ENCODE results near the gene CACNA1C.

CACNA1C gene

DNA sequence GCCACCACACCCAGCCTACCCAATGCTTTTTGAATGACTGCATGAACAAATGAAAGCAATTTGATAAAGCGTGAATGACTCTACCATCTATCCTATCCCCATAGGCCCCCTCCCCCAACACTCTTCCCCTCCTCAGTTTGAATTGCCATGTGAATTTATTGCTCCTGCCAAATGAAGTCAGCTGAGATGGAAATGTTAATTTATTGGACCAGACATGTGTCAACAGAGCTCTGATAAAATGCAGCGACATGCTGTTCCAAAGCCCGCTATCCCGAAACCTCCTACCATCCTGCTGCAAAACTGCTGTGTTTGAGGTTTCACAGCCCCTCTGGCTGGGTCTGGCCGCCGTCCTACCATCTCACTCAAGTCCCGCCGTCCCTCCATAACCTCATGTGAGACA, 360.5 kb downstream of the CACNA1C start:
- peaks cover 0 to 12% (median 9%) of the 10 kb centered on the region in 10 experiments; a peak in 14 of 20 replicates for H3K4me1 ChIP-seq
- H3K9me3 ChIP-seq (replicated peaks in 1 of 11) = no peaks in the 10 kb centered on the region
- H3K36me3 ChIP-seq = no peaks in the 10 kb centered on the region
- TF ChIP-seq Cebpa-rat (IDR thresholded peaks at IDR 0.05) = no peak
- H3K4me2 ChIP-seq = no peak overlapping the region
- no peak overlapping the region for H3K4me3 ChIP-seq
- H3K27ac ChIP-seq = no peak overlapping the region
- no peaks in the 10 kb centered on the region for H3K27me3 ChIP-seq
- peaks cover 0 to 6% (median 0%) of the 10 kb centered on the region in 11 experiments; a peak in 1 of 22 replicates for H4K20me1 ChIP-seq
- no peak overlapping the region for H3K9ac ChIP-seq

DNA sequence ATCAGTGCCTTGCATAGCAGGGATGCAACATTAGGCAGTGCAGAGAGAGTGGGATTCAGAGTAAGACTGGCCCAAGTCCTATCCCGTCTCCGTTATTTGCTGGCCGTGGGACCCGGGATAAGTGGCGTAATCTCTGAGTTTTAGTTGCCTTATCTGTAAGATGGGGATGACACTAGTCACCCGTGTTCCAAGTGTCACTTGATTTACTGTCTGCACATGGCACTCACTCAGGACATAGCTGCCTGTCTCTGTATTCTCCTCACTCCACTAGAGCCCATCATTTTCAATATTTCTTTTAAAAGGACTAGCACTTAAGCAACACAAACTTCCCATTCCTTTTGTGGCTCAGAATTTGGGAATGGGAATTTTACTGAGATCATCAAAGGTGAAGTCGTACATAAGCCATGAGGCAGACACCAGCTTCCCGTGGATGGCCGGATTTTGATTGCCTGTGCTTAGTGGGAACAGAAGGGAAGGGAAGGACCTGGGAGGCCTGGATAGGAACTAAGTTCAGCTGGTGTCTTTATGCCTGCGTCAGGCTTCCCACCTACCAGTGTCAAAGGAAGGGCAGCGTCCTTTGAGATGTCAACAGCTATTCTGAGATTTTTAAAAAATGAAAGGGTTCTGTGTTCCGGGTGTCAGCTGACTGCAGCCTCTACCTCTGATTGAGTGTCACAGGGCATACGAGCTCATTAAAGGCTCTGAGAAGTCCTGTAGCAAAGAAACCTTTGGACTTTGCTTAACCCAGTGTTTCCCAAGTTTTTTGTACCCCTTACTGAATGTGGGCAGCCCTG, 361.4 kb downstream of the CACNA1C start:
- Histone ChIP-seq H3K27me3 (no peaks in the 10 kb centered on the region), H3K9ac (no peak overlapping the region), H3K27ac (no peak overlapping the region), H3K9me3 (replicated peaks in 1 of 11) (no peaks in the 10 kb centered on the region), H3K4me3 (no peak overlapping the region), H3K4me1 (peaks cover 0 to 12% (median 9%) of the 10 kb centered on the region in 10 experiments; a peak in 14 of 20 replicates), H4K20me1 (peaks cover 0 to 6% (median 0%) of the 10 kb centered on the region in 11 experiments; a peak in 1 of 22 replicates), H3K36me3 (no peaks in the 10 kb centered on the region), H3K4me2 (no peak overlapping the region)
- TF ChIP-seq Cebpa-rat (IDR thresholded peaks at IDR 0.05) = no peak

DNA sequence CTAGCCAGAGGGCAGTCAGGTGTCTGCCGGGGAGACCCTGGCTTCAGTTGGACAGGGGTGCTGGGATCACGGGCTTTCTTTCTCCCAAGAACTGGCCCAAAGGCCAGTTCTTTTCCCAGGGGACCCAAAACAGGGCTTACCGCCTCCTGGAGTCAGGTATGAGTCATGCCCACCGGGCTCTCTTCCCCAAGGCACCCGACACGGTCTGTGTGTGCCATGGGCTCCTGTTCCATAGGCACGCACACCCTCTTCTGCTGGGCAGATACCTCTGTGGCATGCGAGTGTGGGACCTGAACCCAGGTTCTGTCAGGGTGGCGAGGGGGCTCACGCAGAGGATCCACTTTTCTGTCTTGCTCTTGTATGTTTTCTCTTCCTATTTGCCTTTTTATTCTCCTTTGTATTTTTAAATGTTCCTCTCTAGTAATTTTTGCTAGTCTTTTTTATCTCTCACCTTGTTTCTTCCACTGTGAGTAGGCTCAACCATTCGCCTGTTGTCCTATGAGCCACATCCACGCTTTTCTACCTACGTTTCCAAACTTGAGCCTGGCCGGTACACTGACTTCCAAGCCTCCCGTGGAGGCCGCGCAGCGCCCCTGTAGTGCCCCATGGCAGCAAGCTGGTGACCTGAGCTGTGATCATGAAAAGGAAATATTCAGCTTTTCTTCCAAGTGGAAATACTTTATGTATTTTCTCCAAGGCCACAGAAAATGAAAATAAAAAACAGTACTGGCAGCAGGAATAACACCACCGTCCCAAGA, 362.2 kb downstream of the CACNA1C start:
- Histone ChIP-seq H3K27me3 (no peaks in the 10 kb centered on the region), H3K9me3 (replicated peaks in 1 of 11) (no peaks in the 10 kb centered on the region)

DNA sequence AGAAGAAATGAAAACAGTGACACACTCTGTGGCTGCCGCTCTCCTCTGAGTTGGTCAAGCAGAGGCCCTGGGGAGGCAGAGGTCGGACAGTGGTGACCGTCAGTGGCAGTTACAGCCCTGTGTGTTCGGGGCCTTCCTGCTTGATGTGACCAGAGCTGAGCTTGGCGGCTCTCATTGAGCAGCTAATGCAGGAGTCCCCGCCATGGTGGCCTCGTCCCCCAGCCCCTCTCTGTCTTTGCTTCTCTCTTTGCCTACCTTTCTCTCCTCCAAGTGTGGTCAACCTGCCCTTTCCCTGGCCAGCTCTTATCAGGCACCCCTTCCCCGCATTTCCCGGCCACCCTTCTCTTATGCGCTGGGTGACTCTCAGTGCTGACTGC, 362.8 kb downstream of the CACNA1C start:
- H3K9me3 ChIP-seq (replicated peaks in 1 of 11) = no peaks in the 10 kb centered on the region
- H3K27ac ChIP-seq = no peak overlapping the region
- H3K4me1 ChIP-seq = peaks cover 0 to 12% (median 9%) of the 10 kb centered on the region in 10 experiments; a peak in 14 of 20 replicates
- no peak overlapping the region for H3K4me2 ChIP-seq
- no peak overlapping the region for H3K4me3 ChIP-seq
- H3K36me3 ChIP-seq = no peaks in the 10 kb centered on the region
- H3K9ac ChIP-seq = no peak overlapping the region
- H4K20me1 ChIP-seq = peaks cover 0 to 6% (median 0%) of the 10 kb centered on the region in 11 experiments; a peak in 1 of 22 replicates
- TF ChIP-seq Cebpa-rat (IDR thresholded peaks at IDR 0.05) = no peak
- H3K27me3 ChIP-seq = no peaks in the 10 kb centered on the region

More for the DNA sequence above, 362.2 kb downstream of the CACNA1C start:
- H4K20me1 ChIP-seq = peaks cover 0 to 6% (median 0%) of the 10 kb centered on the region in 11 experiments; a peak in 1 of 22 replicates
- no peaks in the 10 kb centered on the region for H3K36me3 ChIP-seq
- H3K4me1 ChIP-seq = peaks cover 0 to 12% (median 9%) of the 10 kb centered on the region in 10 experiments; a peak in 14 of 20 replicates
- TF ChIP-seq Cebpa-rat (IDR thresholded peaks at IDR 0.05) = no peak
- no peak overlapping the region for H3K4me3 ChIP-seq
- H3K9ac ChIP-seq = no peak overlapping the region
- no peak overlapping the region for H3K27ac ChIP-seq
- no peak overlapping the region for H3K4me2 ChIP-seq

DNA sequence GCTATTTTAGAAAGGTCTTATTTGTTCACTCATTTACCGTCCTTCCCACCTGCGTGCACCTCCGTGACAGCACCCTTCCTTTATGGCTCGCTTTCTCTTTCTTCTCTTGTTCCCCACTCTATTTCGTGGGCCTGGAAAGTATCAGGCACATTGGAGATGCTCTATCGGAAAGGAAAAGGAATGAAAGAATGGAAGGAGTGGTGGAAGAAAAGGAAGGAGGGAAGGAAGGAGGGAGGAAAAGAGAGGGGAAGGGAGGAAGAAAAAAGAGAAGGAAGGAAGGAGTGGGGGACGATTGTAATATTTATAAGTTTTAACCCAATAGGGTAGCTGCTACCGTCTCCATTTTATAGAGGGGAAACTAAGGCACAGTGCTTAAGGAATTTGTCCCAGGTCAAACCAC, 363.4 kb downstream of the CACNA1C start:
- Histone ChIP-seq H3K9me3 (replicated peaks in 1 of 11) (no peaks in the 10 kb centered on the region), H3K4me3 (no peak overlapping the region), H3K36me3 (no peaks in the 10 kb centered on the region), H3K4me1 (peaks cover 0 to 12% (median 9%) of the 10 kb centered on the region in 10 experiments; a peak in 14 of 20 replicates), H3K27ac (no peak overlapping the region), H3K27me3 (no peaks in the 10 kb centered on the region), H4K20me1 (peaks cover 0 to 6% (median 0%) of the 10 kb centered on the region in 11 experiments; a peak in 1 of 22 replicates), H3K9ac (no peak overlapping the region), H3K4me2 (no peak overlapping the region)
- TF ChIP-seq Cebpa-rat (IDR thresholded peaks at IDR 0.05) = no peak

DNA sequence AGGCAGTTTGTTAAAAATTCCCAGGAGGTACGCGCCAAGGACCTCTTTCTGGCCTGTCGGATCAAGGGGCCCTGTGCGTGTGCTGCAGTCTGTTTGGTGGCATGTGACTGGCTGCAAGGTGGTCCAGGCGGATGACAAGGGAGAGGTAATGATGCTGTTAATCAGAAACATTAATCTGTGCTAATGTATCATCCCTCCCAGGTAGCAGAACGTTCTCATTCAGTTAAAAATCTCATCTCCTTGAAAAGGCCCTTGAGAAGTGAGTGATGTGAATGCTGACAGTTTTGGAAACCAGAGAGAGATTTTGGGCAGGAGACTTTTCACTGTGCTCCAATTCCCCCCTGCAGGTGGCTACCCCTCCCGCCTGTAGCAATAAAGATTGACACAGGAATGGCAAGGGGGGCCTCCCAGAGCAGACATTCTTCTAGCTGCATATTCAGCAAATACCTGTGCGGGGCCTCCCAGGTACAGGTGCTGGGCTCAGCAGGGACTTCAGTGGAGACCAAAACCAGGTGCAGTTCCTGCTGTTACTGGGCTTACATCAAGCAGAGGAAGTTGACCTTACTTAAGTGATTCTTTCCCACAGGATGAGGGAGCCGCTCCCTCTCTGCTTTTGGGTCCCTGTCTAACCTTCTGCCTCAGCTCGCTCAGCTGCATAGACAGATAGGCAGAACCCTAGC, 364.8 kb downstream of the CACNA1C start:
- no peak overlapping the region for H3K27ac ChIP-seq
- H3K4me3 ChIP-seq = no peak overlapping the region
- H3K27me3 ChIP-seq = no peaks in the 10 kb centered on the region
- no peak overlapping the region for H3K4me2 ChIP-seq
- H4K20me1 ChIP-seq = peaks cover 0 to 6% (median 0%) of the 10 kb centered on the region in 11 experiments; a peak in 1 of 22 replicates
- no peak overlapping the region for H3K9ac ChIP-seq
- H3K9me3 ChIP-seq (replicated peaks in 1 of 11) = no peaks in the 10 kb centered on the region
- no peaks in the 10 kb centered on the region for H3K36me3 ChIP-seq
- no peaks in the 10 kb centered on the region; a peak in 2 of 20 replicates for H3K4me1 ChIP-seq
- TF ChIP-seq Cebpa-rat (IDR thresholded peaks at IDR 0.05) = no peak

DNA sequence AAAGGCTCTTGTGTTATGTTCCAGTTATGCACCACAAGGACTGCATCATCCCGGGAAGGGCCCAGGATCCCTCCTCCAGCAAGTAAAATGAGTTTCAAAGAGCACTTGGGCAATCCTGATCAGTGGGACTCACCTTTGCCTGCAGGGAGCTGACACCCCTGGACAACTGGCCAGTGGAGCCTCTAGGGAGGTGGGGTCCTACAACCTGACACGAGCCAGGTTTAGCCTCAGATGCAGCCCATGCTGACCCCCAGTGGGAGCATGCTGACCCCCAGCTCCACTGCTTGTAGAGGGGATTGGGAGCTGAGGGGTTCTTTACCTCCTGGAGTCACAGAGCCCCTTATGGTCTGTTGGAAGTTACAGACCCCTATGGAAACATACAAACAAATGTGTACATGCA, 365.8 kb downstream of the CACNA1C start:
- TF ChIP-seq Cebpa-rat (IDR thresholded peaks at IDR 0.05) = no peak
- no peaks in the 10 kb centered on the region for H3K36me3 ChIP-seq

DNA sequence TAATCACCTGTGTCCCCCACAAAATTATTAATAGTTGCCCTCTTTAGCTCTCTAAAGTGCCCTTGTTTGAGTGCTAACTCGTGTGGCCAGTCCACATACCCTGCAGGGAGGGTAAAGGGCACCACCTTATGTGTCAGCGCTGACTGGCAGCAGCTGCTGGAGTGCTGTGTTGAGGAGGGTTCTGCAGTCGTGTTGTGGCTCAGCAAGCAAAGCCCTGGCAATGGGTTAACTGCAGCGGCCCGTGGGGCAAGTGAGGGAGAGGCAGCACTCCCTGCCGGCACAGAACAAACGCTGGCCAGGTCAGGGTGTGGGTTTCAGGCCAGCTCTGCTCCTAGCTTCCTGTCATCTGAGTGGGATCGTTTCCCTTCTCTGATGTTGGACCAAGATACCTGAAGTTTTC, 369.8 kb downstream of the CACNA1C start:
- Histone ChIP-seq H3K4me1 (no peaks in the 10 kb centered on the region; a peak in 1 of 20 replicates), H3K4me3 (no peak overlapping the region), H3K27me3 (no peaks in the 10 kb centered on the region), H3K4me2 (no peak overlapping the region), H3K9ac (no peak overlapping the region), H3K9me3 (replicated peaks in 1 of 11) (peaks cover 0 to 11% (median 0%) of the 10 kb centered on the region in 11 experiments; a peak in 3 of 22 replicates), H3K27ac (no peak overlapping the region), H3K36me3 (no peaks in the 10 kb centered on the region), H4K20me1 (0 out of 22 replicates have a peak, but pooled peaks cover 0 to under 1% (median 0%) of the 10 kb centered on the region in 11 experiments)
- no peak for TF ChIP-seq Cebpa-rat (IDR thresholded peaks at IDR 0.05)

More for the DNA sequence above, 365.8 kb downstream of the CACNA1C start:
- H3K4me2 ChIP-seq = no peak overlapping the region
- H3K4me1 ChIP-seq = no peaks in the 10 kb centered on the region; a peak in 1 of 20 replicates
- peaks cover 0 to 6% (median 0%) of the 10 kb centered on the region in 11 experiments; a peak in 1 of 22 replicates for H4K20me1 ChIP-seq
- H3K9ac ChIP-seq = no peak overlapping the region
- no peaks in the 10 kb centered on the region for H3K9me3 ChIP-seq (replicated peaks in 1 of 11)
- H3K4me3 ChIP-seq = no peak overlapping the region
- no peaks in the 10 kb centered on the region for H3K27me3 ChIP-seq
- H3K27ac ChIP-seq = no peak overlapping the region

DNA sequence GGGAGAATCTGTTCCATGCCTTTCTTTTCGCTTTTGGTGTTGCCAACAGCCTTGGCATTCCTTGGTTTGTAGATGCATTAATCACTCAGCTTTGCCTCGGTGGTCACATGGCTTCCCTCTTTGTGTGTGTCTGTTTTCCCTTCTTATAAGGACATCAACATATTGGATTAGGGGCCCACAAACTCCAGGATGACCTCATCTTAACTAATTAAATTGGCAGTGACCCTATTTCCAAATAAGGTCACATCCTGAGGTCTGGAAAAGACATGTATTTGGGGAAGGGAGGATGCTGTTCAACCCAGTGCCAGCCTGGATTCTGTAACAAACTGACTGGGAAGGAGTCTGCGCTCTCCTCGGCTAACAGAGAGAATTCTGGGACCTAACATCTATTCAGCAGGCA, 376.2 kb downstream of the CACNA1C start:
- Histone ChIP-seq H3K27me3 (no peaks in the 10 kb centered on the region), H3K4me1 (peaks cover 8 to 16% (median 11%) of the 10 kb centered on the region in 10 experiments; a peak in 17 of 20 replicates), H3K9ac (no peak overlapping the region), H4K20me1 (no peaks in the 10 kb centered on the region), H3K9me3 (replicated peaks in 1 of 11) (peaks cover 0 to 11% (median 0%) of the 10 kb centered on the region in 11 experiments; a peak in 4 of 22 replicates), H3K4me2 (no peak overlapping the region), H3K36me3 (no peaks in the 10 kb centered on the region), H3K4me3 (no peak overlapping the region), H3K27ac (no peak overlapping the region)
- TF ChIP-seq Cebpa-rat (IDR thresholded peaks at IDR 0.05) = no peak
